Measurements from ENCODE around the gene ABLIM2.

ABLIM2 gene

DNA sequence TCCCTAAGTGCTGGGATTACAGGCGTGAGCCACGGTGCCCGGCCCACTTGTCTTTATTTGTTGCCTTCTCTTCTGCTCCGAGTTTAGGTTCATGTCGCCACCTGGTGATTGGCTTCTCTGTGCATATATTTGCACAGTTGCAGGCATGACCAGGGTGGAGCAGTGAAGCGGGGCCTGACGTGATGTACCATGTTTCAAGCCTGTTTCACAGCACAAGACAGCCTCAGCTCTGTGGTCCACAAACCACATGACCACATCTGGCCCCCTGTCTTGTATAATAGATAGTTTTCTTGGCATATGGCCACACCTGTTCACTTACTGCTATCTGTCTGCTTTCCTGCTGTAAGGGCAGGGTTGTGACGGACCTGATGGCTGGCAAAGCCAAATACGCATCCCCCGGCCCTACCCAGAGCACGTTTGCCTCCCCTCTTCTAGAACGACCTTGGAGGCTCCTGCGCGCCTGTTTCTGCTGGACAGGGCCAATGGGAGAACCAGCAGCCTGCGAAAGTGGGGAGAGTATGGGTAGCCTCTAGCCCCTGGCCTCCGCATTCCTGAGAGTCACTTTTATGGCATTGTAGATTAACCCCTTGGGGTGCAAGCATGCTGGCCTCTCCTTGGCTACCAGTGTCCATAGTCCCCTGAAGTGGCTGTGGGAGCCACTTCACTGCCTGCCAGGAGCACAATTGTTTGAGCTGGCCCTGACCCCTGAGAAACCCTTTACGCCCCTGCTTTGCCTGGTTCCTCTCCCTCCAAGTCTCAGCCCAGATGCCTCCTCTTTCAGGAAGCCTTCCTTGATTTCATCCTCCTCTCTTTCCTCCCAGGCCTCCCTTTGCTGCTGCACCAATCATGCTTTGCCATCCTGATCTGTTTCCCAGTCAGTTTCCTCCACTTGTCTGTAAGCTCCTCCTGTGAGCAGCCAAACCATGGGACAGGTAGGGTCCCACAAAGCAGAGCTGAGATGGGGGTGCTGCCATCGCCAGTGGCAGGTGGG lies 34.4 kb upstream of the ABLIM2 start:
- no peaks in the 10 kb centered on the region for H3K36me3 ChIP-seq (ENCODE audit: insufficient read depth, low read length)
- H3K79me2 ChIP-seq (ENCODE audit: control insufficient read depth, insufficient read depth, low read length, unreplicated experiment) = no peaks in the 10 kb centered on the region
- H3K27me3 ChIP-seq (ENCODE audit: insufficient read depth, low read length) = no peaks in the 10 kb centered on the region
- no peak overlapping the region for H3K4me3 ChIP-seq (ENCODE audit: low read depth, low read length)
- peaks cover 16% of the 10 kb centered on the region for H3K4me1 ChIP-seq (ENCODE audit: control insufficient read depth, insufficient read depth, low read length, unreplicated experiment)
- no peak overlapping the region for H3K27ac ChIP-seq (ENCODE audit: low read depth, low read length)
- H2AFZ ChIP-seq (ENCODE audit: low read length, unreplicated experiment) = no peak overlapping the region

DNA sequence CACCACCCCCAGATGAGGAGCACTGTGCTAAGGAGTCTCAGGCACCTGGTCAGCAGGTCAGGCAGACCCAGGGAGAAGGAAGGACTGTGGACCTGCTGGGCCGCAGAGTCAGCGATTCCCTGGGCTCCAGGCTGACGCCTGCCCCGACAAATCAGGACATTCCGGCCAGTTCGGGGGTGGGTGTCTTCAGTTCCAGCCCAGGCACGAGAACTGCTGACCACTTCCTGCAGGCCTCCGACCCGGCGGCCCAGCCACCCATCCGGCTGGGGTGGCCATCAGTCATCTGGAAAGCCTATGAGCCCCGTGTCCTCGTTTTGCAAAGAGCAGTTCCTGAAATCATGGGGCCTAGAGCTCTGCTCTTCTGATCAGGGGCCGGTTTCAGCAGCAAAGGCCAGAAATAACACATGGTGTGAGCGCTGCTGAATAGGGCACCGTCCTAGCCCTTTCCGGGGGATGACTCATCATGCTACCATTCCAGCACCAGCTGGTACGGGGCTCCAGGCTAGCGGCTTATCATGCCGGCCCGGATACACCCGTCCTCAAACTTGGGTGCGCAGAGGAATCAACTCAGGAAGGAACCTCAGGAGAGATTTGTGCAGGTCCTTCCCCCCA lies 32.6 kb upstream of the ABLIM2 start:
- H3K4me3 ChIP-seq (ENCODE audit: low read depth, low read length) = peak overlapping the region; percentile 24; the same call in 1 of the 2 replicates
- peaks cover 22% of the 10 kb centered on the region for H3K4me1 ChIP-seq (ENCODE audit: control insufficient read depth, insufficient read depth, low read length, unreplicated experiment)
- peak overlapping the region; percentile 53 for H3K27ac ChIP-seq (ENCODE audit: low read depth, low read length)
- no peaks in the 10 kb centered on the region for H3K79me2 ChIP-seq (ENCODE audit: control insufficient read depth, insufficient read depth, low read length, unreplicated experiment)
- no peaks in the 10 kb centered on the region for H3K27me3 ChIP-seq (ENCODE audit: insufficient read depth, low read length)
- H3K36me3 ChIP-seq (ENCODE audit: insufficient read depth, low read length) = no peaks in the 10 kb centered on the region
- H2AFZ ChIP-seq (ENCODE audit: low read length, unreplicated experiment) = peak overlapping the region; percentile 26

DNA sequence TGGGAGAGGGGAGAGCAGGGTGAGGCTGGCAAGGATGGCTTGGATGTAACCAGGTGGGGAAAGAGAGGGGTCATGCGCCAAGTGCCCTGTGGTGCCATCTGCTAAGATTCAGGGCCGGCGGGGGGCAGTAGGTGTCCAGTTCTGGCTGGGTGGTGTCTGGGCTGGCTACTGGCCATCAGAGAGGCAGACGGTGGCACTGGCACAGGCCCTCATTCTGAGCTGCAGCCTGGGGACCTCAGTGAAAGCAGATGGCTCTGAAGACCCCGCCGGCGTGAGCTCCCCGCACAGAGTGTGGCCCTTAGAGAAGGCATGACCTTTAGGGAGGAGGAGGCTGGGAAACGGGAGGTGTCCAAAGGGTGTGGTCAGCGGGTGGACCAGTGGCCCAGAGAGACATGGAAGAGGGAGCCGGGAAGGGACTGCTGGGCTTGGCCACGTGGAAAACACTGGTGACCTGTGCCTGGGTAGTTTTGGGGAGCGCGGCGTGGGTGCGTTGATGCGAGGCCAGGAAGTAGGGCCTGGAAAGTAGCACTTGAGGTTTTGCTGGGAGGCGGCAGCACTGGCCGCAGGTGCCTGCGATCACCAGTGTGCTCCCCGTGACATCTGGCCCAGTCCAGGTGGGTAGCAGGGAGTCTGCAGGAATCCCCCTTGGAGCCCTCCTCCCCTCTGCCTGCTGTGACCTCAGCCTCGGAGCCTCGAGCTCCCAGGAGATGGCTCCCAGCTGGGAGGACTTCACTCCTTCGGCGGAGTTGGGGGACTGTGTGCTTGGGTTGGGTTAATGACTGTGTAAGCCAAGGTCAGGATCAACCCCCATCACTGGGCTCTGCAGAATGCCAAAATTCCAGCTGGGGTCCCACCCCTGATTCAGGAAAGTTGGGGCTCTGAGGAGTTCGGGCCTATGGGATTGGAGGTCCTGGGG lies 31.2 kb upstream of the ABLIM2 start:
- H3K27me3 ChIP-seq (ENCODE audit: insufficient read depth, low read length) = no peaks in the 10 kb centered on the region
- no peaks in the 10 kb centered on the region for H3K36me3 ChIP-seq (ENCODE audit: insufficient read depth, low read length)
- peaks cover 35% of the 10 kb centered on the region for H3K4me1 ChIP-seq (ENCODE audit: control insufficient read depth, insufficient read depth, low read length, unreplicated experiment)
- H3K4me3 ChIP-seq (ENCODE audit: low read depth, low read length) = no peak overlapping the region
- no peak overlapping the region for H2AFZ ChIP-seq (ENCODE audit: low read length, unreplicated experiment)
- H3K27ac ChIP-seq (ENCODE audit: low read depth, low read length) = no peak overlapping the region
- H3K79me2 ChIP-seq (ENCODE audit: control insufficient read depth, insufficient read depth, low read length, unreplicated experiment) = no peaks in the 10 kb centered on the region

DNA sequence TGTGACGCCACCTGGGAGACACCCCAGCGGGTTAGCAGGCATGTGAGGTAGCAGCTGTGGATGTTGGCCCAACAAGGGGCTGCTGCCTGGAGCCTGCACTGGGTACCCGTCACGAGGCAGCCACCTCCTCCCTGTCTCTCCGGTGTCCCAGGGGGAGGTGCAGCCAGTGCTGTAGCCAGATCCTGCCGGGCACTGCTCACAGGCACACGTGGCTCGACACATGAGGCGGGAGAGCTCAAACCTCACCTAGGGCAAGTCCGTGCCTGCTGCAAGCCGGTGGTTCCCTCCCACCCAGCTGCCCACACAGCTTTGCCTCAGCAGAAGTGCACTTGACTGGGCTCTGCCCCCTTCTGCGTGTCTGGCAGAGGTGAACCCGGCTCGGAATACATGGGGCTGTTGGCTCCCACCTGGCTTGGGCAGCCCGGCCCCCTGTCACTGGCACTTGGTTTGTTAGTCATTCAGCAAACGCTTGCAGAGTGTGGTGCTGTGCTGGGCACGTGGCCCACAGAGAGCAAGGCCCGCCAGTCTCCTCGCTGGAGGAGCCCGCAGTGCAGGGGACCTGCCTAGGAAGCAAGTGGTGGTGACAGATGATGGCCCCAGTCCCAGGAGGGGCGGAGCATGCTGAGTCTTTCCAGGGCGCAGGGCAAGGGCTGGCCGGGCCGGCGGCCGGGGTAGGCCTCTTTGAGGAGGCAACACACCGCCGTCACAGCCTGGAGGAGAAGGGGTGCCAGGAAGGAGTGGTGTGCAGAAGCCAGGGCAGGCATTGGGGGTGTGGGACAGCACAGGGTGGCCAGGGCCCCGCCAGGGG lies 30.3 kb upstream of the ABLIM2 start:
- no peak overlapping the region for H3K4me3 ChIP-seq (ENCODE audit: low read depth, low read length)
- H3K27ac ChIP-seq (ENCODE audit: low read depth, low read length) = no peak overlapping the region
- no peaks in the 10 kb centered on the region for H3K36me3 ChIP-seq (ENCODE audit: insufficient read depth, low read length)
- no peak overlapping the region for H2AFZ ChIP-seq (ENCODE audit: low read length, unreplicated experiment)
- peaks cover 43% of the 10 kb centered on the region for H3K4me1 ChIP-seq (ENCODE audit: control insufficient read depth, insufficient read depth, low read length, unreplicated experiment)
- no peaks in the 10 kb centered on the region for H3K79me2 ChIP-seq (ENCODE audit: control insufficient read depth, insufficient read depth, low read length, unreplicated experiment)
- H3K27me3 ChIP-seq (ENCODE audit: insufficient read depth, low read length) = no peaks in the 10 kb centered on the region

DNA sequence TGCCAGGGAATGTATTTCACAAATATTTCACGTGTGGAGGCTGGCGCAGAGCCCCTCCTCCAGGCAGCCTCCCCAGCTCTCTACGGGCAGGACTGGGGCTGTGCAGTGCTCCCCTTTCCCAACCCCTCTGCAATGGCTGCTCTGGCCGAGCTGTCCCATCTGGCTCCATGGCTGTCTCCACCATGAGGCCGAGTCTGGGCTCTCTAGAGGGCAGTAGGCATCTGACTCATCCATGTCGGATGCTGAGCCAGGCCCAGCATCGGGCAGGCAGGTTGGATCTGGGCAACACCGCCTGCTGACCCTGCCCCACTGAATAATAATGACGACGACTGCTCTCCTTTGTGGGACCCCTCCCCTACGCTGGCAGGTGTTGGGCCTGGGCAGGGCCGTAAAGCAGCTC lies 29.5 kb upstream of the ABLIM2 start:
- H3K79me2 ChIP-seq (ENCODE audit: control insufficient read depth, insufficient read depth, low read length, unreplicated experiment) = no peaks in the 10 kb centered on the region
- H3K27ac ChIP-seq (ENCODE audit: low read depth, low read length) = no peak overlapping the region
- peaks cover 50% of the 10 kb centered on the region for H3K4me1 ChIP-seq (ENCODE audit: control insufficient read depth, insufficient read depth, low read length, unreplicated experiment)
- H3K4me3 ChIP-seq (ENCODE audit: low read depth, low read length) = no peak overlapping the region
- no peaks in the 10 kb centered on the region for H3K27me3 ChIP-seq (ENCODE audit: insufficient read depth, low read length)
- no peaks in the 10 kb centered on the region for H3K36me3 ChIP-seq (ENCODE audit: insufficient read depth, low read length)
- H2AFZ ChIP-seq (ENCODE audit: low read length, unreplicated experiment) = no peak overlapping the region

DNA sequence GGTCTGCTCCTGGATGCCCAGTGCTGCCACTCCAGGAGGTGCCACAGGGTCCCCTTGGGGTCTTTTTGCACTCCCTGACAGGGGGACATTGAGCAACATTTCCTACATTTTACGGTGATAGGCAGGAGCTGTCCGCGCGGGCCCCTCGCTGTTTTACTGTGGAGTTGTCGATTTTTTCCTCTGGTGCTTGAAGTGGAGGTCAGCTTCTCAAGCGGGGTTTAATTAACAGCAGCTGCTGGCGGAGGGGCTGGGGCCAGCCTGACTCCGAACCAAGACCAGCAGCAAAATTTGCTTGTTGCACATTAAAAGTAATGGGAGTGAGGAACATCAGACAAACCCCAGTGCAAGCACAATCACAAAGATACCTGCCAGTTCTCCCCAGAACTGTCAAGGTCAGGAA lies 27.3 kb upstream of the ABLIM2 start:
- peak overlapping the region; percentile 53 for H3K4me3 ChIP-seq (ENCODE audit: low read depth, low read length)
- H2AFZ ChIP-seq (ENCODE audit: low read length, unreplicated experiment) = no peak overlapping the region
- peaks cover 53% of the 10 kb centered on the region for H3K4me1 ChIP-seq (ENCODE audit: control insufficient read depth, insufficient read depth, low read length, unreplicated experiment)
- H3K36me3 ChIP-seq (ENCODE audit: insufficient read depth, low read length) = no peaks in the 10 kb centered on the region
- peak overlapping the region; percentile 56 for H3K27ac ChIP-seq (ENCODE audit: low read depth, low read length)
- H3K79me2 ChIP-seq (ENCODE audit: control insufficient read depth, insufficient read depth, low read length, unreplicated experiment) = no peaks in the 10 kb centered on the region
- H3K27me3 ChIP-seq (ENCODE audit: insufficient read depth, low read length) = no peaks in the 10 kb centered on the region

DNA sequence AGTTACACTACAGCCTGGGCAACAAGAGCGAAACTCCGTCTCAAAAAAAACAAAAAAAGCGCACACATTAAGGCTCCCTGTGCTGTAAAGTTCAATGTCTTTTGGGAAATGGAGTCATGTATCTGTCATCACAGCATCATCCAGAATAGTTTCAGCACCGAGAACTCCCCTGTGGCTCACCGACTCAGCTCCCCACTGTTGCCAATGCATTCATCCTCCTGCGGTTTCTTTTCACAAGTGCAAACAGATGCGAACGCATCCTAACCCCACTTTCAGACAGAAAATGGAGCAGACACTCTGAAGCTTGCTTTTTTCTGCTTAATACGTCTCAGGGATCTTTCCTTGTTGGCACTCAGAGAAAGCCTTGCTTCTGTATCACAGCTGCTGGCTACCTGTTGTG lies 26.7 kb upstream of the ABLIM2 start:
- no peaks in the 10 kb centered on the region for H3K36me3 ChIP-seq (ENCODE audit: insufficient read depth, low read length)
- H3K4me3 ChIP-seq (ENCODE audit: low read depth, low read length) = peak overlapping the region; percentile 53
- no peak overlapping the region for H2AFZ ChIP-seq (ENCODE audit: low read length, unreplicated experiment)
- no peaks in the 10 kb centered on the region for H3K79me2 ChIP-seq (ENCODE audit: control insufficient read depth, insufficient read depth, low read length, unreplicated experiment)
- H3K4me1 ChIP-seq (ENCODE audit: control insufficient read depth, insufficient read depth, low read length, unreplicated experiment) = peaks cover 50% of the 10 kb centered on the region
- peak overlapping the region; percentile 75 for H3K27ac ChIP-seq (ENCODE audit: low read depth, low read length)
- no peaks in the 10 kb centered on the region for H3K27me3 ChIP-seq (ENCODE audit: insufficient read depth, low read length)

DNA sequence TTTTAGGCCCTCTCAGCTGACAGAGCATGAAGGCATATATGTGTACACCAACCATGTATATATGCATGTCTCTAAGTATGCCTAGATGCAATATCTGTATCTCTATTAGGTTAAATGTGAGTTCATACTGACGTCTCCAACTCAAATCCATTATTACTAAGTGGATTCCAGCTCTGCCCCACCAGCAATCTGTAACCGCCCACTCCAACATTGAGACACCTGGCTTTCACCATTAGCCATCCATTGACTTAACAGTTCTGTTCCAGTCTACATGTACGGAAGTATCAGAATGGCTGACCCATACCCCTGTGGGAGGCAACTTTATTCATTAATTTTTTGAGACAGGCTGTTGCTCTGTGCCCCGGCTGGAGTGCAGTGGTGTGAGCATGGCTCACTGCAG lies 25.4 kb upstream of the ABLIM2 start:
- Histone ChIP-seq H3K4me3 (ENCODE audit: low read depth, low read length) (no peak overlapping the region), H3K4me1 (ENCODE audit: control insufficient read depth, insufficient read depth, low read length, unreplicated experiment) (peaks cover 50% of the 10 kb centered on the region), H3K36me3 (ENCODE audit: insufficient read depth, low read length) (no peaks in the 10 kb centered on the region), H3K27me3 (ENCODE audit: insufficient read depth, low read length) (no peaks in the 10 kb centered on the region), H2AFZ (ENCODE audit: low read length, unreplicated experiment) (no peak overlapping the region), H3K27ac (ENCODE audit: low read depth, low read length) (peak overlapping the region; percentile 41; the same call in 1 of the 2 replicates), H3K79me2 (ENCODE audit: control insufficient read depth, insufficient read depth, low read length, unreplicated experiment) (no peaks in the 10 kb centered on the region)

DNA sequence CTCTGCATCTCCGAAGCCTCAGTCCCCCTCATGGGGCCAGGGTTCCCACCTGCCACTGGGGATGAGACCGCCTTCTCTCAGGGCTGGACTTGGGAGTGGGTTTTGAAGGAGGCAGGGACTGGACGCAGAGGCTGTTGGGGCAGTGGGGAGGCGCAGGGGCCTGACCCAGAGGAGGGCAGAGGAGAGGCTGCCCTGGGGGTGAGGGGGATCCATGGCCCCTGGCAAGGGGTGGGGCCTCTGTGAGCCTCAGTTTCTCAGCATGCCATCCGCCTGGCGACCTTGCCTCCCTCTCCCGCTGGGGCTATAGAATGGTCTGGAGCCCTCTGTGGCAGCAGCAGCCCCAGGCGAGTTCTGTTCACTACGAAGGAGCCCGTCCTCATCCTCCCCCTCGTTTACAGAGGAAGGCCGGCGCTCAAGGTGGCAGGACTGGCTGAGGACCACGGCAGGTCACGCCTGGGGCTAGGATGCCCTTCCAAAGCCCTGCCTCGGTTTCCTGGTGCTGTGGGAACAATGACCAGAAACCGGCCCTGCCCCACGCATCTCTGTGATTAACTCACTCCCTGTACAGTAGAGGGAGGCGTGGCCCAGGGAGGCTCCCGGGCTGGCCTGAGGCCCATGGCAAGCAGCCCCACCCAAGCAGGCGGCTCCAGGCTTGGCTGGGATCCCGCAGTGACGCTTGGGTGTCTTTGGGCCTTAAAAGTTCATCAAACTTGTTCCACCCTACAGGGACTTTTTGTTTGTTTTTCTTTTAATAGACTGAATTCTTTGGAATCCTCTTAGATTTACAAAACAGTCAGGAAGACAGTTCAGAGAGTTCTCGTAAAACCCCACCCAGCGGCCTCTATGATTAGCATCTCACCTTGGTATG lies 24.5 kb upstream of the ABLIM2 start:
- Histone ChIP-seq H3K36me3 (ENCODE audit: insufficient read depth, low read length) (no peaks in the 10 kb centered on the region), H3K27ac (ENCODE audit: low read depth, low read length) (peak overlapping the region; percentile 41; the same call in 1 of the 2 replicates), H2AFZ (ENCODE audit: low read length, unreplicated experiment) (no peak overlapping the region), H3K4me1 (ENCODE audit: control insufficient read depth, insufficient read depth, low read length, unreplicated experiment) (peaks cover 46% of the 10 kb centered on the region), H3K79me2 (ENCODE audit: control insufficient read depth, insufficient read depth, low read length, unreplicated experiment) (no peaks in the 10 kb centered on the region), H3K27me3 (ENCODE audit: insufficient read depth, low read length) (no peaks in the 10 kb centered on the region), H3K4me3 (ENCODE audit: low read depth, low read length) (no peak overlapping the region)

Measured in ACC112 (cell line).